Parathyroid adenoma (tissue), 2 donors: ENCODE results near the gene CAVIN1.

Experiments
- H2AFZ ChIP-seq: fragments of 300-600 bp; sonication (generic); one replicate; pipeline ENCODE4 v1.7.0; 2017; ENCODE audit warnings: antibody characterized with exemption, mild to moderate bottlenecking
- H3K27ac ChIP-seq: fragments of 300-600 bp; sonication (generic); one replicate; pipeline ENCODE4 v1.7.0; 2017
- H3K27me3 ChIP-seq: fragments of 300-600 bp; sonication (generic); one replicate; pipeline ENCODE4 v1.7.0; 2017; ENCODE audit warnings: low read length; ENCODE audit not compliant: control insufficient read depth, insufficient read depth
- H3K36me3 ChIP-seq: fragments of 300-600 bp; sonication (generic); one replicate; pipeline ENCODE4 v1.7.0; 2017; ENCODE audit warnings: low read length; ENCODE audit not compliant: control insufficient read depth, insufficient read depth
- H3K4me1 ChIP-seq: fragments of 300-600 bp; sonication (generic); one replicate; pipeline ENCODE4 v1.7.0; 2017; ENCODE audit warnings: control low read depth
- H3K4me2 ChIP-seq: fragments of 300-600 bp; sonication (generic); one replicate; pipeline ENCODE4 v1.7.0; 2017; ENCODE audit warnings: low read length
- H3K4me3 ChIP-seq: fragments of 300-600 bp; sonication (generic); one replicate; pipeline ENCODE4 v1.7.0; 2017; ENCODE audit warnings: low read depth, low read length
- H3K79me2 ChIP-seq: fragments of 300-600 bp; sonication (generic); one replicate; pipeline ENCODE4 v1.7.0; 2017; ENCODE audit warnings: control low read depth
- H3K9ac ChIP-seq: fragments of 300-600 bp; sonication (generic); one replicate; pipeline ENCODE4 v1.7.0; 2017; ENCODE audit warnings: mild to moderate bottlenecking
- H3K9me3 ChIP-seq: fragments of 300-600 bp; sonication (generic); one replicate; pipeline ENCODE4 v1.7.0; 2017; ENCODE audit warnings: low read length; ENCODE audit not compliant: control insufficient read depth
- CTCF ChIP-seq: fragments of 300-600 bp; sonication (generic); IDR thresholded peaks from one replicate; pipeline ENCODE4 v1.7.0; 2017; ENCODE audit warnings: antibody characterized with exemption, mild to moderate bottlenecking
- donor health status: primary hyperparathyroidism.

Gene CAVIN1

GRCh38 chr17:42406615-42407288 lies 16.3 kb downstream of the CAVIN1 start:
- H3K4me1 ChIP-seq = peaks cover 3% of the 10 kb centered on the region
- H3K4me2 ChIP-seq = no peak overlapping the region
- no peak for TF ChIP-seq CTCF
- H3K79me2 ChIP-seq = no peaks in the 10 kb centered on the region
- no peak overlapping the region for H3K9ac ChIP-seq
- H3K4me3 ChIP-seq = no peak overlapping the region
- H3K9me3 ChIP-seq = no peaks in the 10 kb centered on the region
- H3K27me3 ChIP-seq = no peaks in the 10 kb centered on the region
- no peak overlapping the region for H2AFZ ChIP-seq
- H3K27ac ChIP-seq = peak overlapping the region; percentile 62
- no peaks in the 10 kb centered on the region for H3K36me3 ChIP-seq

- peaks cover 3% of the 10 kb centered on the region for H3K4me1 ChIP-seq
- H3K27ac ChIP-seq = peak overlapping the region; percentile 62
- no peak overlapping the region for H3K4me3 ChIP-seq
- no peaks in the 10 kb centered on the region for H3K79me2 ChIP-seq
- peak overlapping the region; percentile 8 for H2AFZ ChIP-seq
- H3K27me3 ChIP-seq = no peaks in the 10 kb centered on the region
- peak; percentile 92 for TF ChIP-seq CTCF
- H3K36me3 ChIP-seq = no peaks in the 10 kb centered on the region
- no peak overlapping the region for H3K9ac ChIP-seq
- no peak overlapping the region for H3K4me2 ChIP-seq
- H3K9me3 ChIP-seq = no peaks in the 10 kb centered on the region
Observed at GRCh38 chr17:42405963-42406495, 17.0 kb downstream of the CAVIN1 start.

GRCh38 chr17:42405076-42405475 lies 18.0 kb downstream of the CAVIN1 start:
- Histone ChIP-seq H3K9ac (no peak overlapping the region), H3K79me2 (no peaks in the 10 kb centered on the region), H3K4me3 (no peak overlapping the region), H3K4me1 (peaks cover 3% of the 10 kb centered on the region), H2AFZ (no peak overlapping the region), H3K27me3 (no peaks in the 10 kb centered on the region), H3K9me3 (no peaks in the 10 kb centered on the region), H3K36me3 (no peaks in the 10 kb centered on the region), H3K27ac (no peak overlapping the region), H3K4me2 (no peak overlapping the region)
- no peak for TF ChIP-seq CTCF

- H3K27ac ChIP-seq = no peak overlapping the region
Observed at GRCh38 chr17:42404326-42405055, 18.6 kb downstream of the CAVIN1 start.

More at GRCh38 chr17:42404326-42405055, 18.6 kb downstream of the CAVIN1 start:
- TF ChIP-seq CTCF = no peak
- Histone ChIP-seq H3K9ac (no peak overlapping the region), H3K36me3 (no peaks in the 10 kb centered on the region), H2AFZ (no peak overlapping the region), H3K4me1 (no peaks in the 10 kb centered on the region), H3K4me3 (no peak overlapping the region), H3K79me2 (no peaks in the 10 kb centered on the region), H3K9me3 (no peaks in the 10 kb centered on the region), H3K4me2 (no peak overlapping the region), H3K27me3 (no peaks in the 10 kb centered on the region)
